Activated naive CD4-positive, alpha-beta T cell treated with anti-CD3 and anti-CD28 coated beads, Interleukin-2, amount 50 U/mL, for 24 hours (primary cell): ENCODE results near the gene IPO11.
"Not testable (repeated sequence)": the region's sequence is repeated elsewhere in the genome, so short reads cannot be mapped to it uniquely, and the experiment has no call there.

ENCODE experiments used
- H3K27ac Mint-ChIP-seq: one replicate; pipeline ENCODE4 v1.8.0; 2021; ENCODE audit warnings: mild to moderate bottlenecking, mixed read lengths
- H3K27me3 Mint-ChIP-seq: one replicate; pipeline ENCODE4 v1.8.0; 2021; ENCODE audit warnings: mixed read lengths
- H3K36me3 Mint-ChIP-seq: one replicate; pipeline ENCODE4 v1.8.0; 2021; ENCODE audit warnings: mixed read lengths
- H3K4me1 Mint-ChIP-seq: one replicate; pipeline ENCODE4 v1.8.0; 2021; ENCODE audit warnings: mixed read lengths
- H3K4me3 Mint-ChIP-seq: one replicate; pipeline ENCODE4 v1.8.0; 2021; ENCODE audit warnings: mild to moderate bottlenecking, mixed read lengths
- H3K9me3 Mint-ChIP-seq: one replicate; pipeline ENCODE4 v1.8.0; 2021; ENCODE audit warnings: mixed read lengths

The IPO11 gene

DNA sequence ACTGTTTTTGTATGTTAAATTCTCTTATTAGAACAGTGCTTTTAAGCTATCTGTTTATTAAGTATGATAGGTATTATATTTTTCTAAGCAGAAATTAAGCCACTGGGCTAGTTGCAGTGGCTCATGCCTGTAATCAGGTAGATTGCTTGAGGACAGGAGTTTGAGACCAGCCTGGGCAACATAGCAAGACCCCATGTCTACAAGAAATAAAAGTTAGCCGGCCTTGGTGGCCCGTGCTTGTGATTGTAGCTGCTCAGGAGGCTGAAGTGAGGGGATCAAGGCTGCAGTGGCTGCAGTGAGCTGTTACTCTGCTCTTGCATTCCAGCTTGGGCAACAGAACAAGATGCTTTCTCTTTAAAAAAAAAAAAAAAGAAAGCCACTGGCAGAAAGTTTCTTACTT is 121.0 kb downstream of the IPO11 start:
- no peaks in the 10 kb centered on the region for H3K4me1 Mint-ChIP-seq
- no peak overlapping the region for H3K27ac Mint-ChIP-seq
- peaks cover 13% of the 10 kb centered on the region for H3K36me3 Mint-ChIP-seq
- H3K9me3 Mint-ChIP-seq = no peaks in the 10 kb centered on the region
- no peaks in the 10 kb centered on the region for H3K27me3 Mint-ChIP-seq
- H3K4me3 Mint-ChIP-seq = no peak overlapping the region

DNA sequence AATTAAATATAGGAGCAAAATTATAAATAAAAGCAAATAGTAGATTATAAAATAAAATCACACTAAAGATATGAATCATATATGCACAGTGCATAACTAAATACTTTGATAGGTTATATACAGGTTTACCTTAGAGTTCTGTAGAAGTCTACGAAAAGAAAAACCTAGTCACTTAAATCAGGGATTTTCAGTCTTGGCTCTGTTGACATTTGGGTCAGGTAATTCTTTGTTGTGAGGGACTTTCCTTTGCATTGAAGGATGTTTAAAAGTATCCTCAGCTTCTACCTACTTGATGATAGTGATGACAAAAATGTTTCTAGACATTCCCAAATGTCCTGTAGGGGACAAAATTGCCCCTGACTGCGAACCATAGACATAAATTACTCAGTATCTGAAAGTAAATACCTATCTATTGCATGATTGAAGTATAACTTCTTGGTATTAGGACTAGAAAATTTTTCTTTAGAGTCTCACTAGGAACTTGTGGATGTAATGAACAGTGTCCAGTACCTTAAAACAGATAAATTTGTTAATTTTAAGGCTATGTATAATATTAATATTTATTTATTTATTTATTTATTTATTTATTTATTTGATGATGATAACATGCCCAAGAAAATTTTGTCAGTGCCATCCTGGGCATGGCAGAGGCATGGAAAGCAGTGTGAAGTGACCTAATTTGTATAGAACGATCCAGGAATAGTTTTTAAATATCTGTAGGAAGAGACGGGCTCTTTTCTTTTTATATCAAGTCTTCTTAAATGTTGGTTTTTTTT is 122.1 kb downstream of the IPO11 start:
- Mint-ChIP-seq H3K4me1 (no peaks in the 10 kb centered on the region), H3K27me3 (no peaks in the 10 kb centered on the region), H3K36me3 (peaks cover 17% of the 10 kb centered on the region), H3K9me3 (no peaks in the 10 kb centered on the region), H3K4me3 (no peak overlapping the region), H3K27ac (no peak overlapping the region)

DNA sequence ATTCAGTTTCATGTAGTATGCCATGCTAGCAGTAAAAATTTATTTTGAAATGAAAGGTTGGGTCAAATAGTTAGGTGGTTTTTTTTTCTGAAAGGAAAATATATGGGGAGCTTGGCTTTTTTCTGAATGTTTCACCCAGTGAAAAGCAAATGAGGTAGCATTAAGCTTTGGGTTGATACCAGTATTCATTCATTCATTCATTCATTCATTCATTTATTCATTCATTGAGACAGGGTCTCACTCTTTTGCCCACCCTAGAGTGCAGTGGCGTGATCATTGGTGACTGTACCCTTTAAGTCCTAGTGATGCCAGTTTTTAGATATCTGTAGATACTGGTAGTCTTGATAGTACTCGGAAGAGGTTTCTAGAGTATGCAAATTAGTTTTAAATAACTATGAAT is 123.7 kb downstream of the IPO11 start:
- no peaks in the 10 kb centered on the region for H3K9me3 Mint-ChIP-seq
- H3K27ac Mint-ChIP-seq = no peak overlapping the region
- H3K4me1 Mint-ChIP-seq = no peaks in the 10 kb centered on the region
- H3K4me3 Mint-ChIP-seq = no peak overlapping the region
- no peaks in the 10 kb centered on the region for H3K27me3 Mint-ChIP-seq
- H3K36me3 Mint-ChIP-seq = peaks cover 24% of the 10 kb centered on the region

GRCh38 chr5:62536783-62537182 is 124.2 kb downstream of the IPO11 start:
- Mint-ChIP-seq H3K36me3 (peaks cover 21% of the 10 kb centered on the region), H3K27me3 (no peaks in the 10 kb centered on the region), H3K27ac (no peak overlapping the region), H3K4me3 (no peak overlapping the region), H3K9me3 (no peaks in the 10 kb centered on the region), H3K4me1 (no peaks in the 10 kb centered on the region)

- Mint-ChIP-seq H3K27ac (no peak overlapping the region), H3K4me1 (no peaks in the 10 kb centered on the region), H3K36me3 (peaks cover 20% of the 10 kb centered on the region), H3K9me3 (no peaks in the 10 kb centered on the region), H3K27me3 (no peaks in the 10 kb centered on the region), H3K4me3 (no peak overlapping the region)
Measured at GRCh38 chr5:62538017-62538942, 125.7 kb downstream of the IPO11 start.

- H3K4me1 Mint-ChIP-seq = no peaks in the 10 kb centered on the region
- H3K9me3 Mint-ChIP-seq = no peaks in the 10 kb centered on the region
- H3K36me3 Mint-ChIP-seq = peaks cover 33% of the 10 kb centered on the region
- no peak overlapping the region for H3K27ac Mint-ChIP-seq
- H3K4me3 Mint-ChIP-seq = no peak overlapping the region
- no peaks in the 10 kb centered on the region for H3K27me3 Mint-ChIP-seq
Measured at GRCh38 chr5:62542720-62543119, 130.2 kb downstream of the IPO11 start.

DNA sequence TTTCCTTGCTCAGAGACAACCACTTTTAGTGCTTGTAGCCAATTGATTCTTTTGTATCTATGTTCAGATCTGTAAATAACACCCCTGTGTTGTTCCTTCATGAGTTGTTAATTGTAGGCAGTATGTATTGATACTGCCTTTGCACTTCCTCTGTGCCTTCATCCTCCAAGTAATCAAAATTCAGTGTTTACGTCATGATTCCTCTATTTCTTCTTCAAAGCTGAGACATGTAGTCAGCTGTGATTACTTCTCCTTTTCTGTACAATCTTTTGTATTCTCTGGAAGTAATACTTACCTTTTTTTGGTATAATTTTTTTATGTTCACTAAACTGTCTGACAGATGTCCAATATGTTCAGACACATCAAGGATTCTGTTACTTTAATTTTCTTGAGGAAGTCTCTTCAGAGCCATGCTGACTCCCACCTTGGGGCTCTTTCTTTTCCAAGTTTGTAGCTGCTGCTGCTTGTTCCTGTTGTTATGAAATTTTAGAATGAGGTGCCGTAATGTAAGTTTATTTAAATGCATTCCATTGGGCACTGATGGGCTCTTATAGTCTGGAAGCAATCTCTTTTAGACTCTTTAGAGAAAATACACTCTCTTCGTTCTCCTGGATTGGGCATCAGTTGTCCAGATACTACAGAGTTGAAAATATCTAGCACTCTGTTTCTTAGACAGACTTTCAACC is 135.5 kb downstream of the IPO11 start:
- no peak overlapping the region for H3K27ac Mint-ChIP-seq

DNA sequence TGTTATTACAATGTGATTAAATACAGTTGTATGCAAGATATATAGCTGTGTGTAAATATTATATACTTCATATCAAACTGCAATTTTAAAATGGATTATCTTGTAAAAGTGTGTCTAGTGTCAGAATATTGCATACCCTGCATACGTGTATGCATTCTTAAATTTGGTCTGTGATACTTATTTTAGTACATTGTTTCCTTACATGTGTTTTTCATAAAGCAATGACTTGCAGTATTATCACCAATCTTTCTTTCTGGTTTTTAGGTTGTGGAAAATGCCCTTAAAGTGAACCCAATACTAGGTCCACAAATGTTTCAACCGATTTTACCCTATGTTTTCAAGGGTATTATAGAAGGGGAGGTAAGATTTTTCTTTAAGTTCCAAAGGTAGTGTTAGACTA is 137.5 kb downstream of the IPO11 start:
- H3K27ac Mint-ChIP-seq = no peak overlapping the region
- no peaks in the 10 kb centered on the region for H3K4me1 Mint-ChIP-seq
- H3K36me3 Mint-ChIP-seq = peaks cover 17% of the 10 kb centered on the region
- H3K4me3 Mint-ChIP-seq = no peak overlapping the region
- no peaks in the 10 kb centered on the region for H3K9me3 Mint-ChIP-seq
- no peaks in the 10 kb centered on the region for H3K27me3 Mint-ChIP-seq

More for the DNA sequence above, 135.5 kb downstream of the IPO11 start:
- Mint-ChIP-seq H3K27me3 (no peaks in the 10 kb centered on the region), H3K36me3 (peaks cover 26% of the 10 kb centered on the region), H3K4me3 (no peak overlapping the region), H3K4me1 (no peaks in the 10 kb centered on the region), H3K9me3 (no peaks in the 10 kb centered on the region)

GRCh38 chr5:62555930-62556329 is 143.4 kb downstream of the IPO11 start:
- peaks cover 25% of the 10 kb centered on the region for H3K36me3 Mint-ChIP-seq

GRCh38 chr5:62558941-62559340 is 146.4 kb downstream of the IPO11 start:
- H3K9me3 Mint-ChIP-seq = no peaks in the 10 kb centered on the region
- H3K27ac Mint-ChIP-seq = no peak overlapping the region
- H3K4me1 Mint-ChIP-seq = no peaks in the 10 kb centered on the region
- peaks cover 22% of the 10 kb centered on the region for H3K36me3 Mint-ChIP-seq
- no peaks in the 10 kb centered on the region for H3K27me3 Mint-ChIP-seq
- H3K4me3 Mint-ChIP-seq = no peak overlapping the region

More at GRCh38 chr5:62555930-62556329, 143.4 kb downstream of the IPO11 start:
- Mint-ChIP-seq H3K4me3 (no peak overlapping the region), H3K4me1 (no peaks in the 10 kb centered on the region), H3K27me3 (no peaks in the 10 kb centered on the region), H3K9me3 (no peaks in the 10 kb centered on the region), H3K27ac (no peak overlapping the region)

DNA sequence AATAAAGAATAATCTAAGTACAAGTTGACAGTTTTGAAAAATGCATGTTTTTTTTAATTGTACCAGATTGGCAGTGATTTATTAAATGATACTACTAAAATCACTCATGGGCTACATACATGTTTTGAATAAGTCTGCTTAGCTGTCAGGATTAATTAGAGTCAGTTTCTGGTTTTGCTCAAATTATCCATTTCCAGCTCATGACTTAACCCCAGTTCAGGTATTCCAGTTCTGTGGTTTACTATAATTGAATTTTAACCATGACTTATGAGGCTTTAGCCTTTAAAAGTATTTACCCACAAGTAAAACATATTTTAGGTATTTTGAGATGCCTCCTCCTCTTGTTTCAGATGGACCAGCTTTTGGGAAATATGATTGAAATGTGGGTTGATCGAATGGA is 148.2 kb downstream of the IPO11 start:
- H3K36me3 Mint-ChIP-seq = peaks cover 31% of the 10 kb centered on the region
- no peaks in the 10 kb centered on the region for H3K27me3 Mint-ChIP-seq
- H3K4me3 Mint-ChIP-seq = no peak overlapping the region
- no peak overlapping the region for H3K27ac Mint-ChIP-seq
- peaks cover 6% of the 10 kb centered on the region for H3K9me3 Mint-ChIP-seq
- no peaks in the 10 kb centered on the region for H3K4me1 Mint-ChIP-seq

DNA sequence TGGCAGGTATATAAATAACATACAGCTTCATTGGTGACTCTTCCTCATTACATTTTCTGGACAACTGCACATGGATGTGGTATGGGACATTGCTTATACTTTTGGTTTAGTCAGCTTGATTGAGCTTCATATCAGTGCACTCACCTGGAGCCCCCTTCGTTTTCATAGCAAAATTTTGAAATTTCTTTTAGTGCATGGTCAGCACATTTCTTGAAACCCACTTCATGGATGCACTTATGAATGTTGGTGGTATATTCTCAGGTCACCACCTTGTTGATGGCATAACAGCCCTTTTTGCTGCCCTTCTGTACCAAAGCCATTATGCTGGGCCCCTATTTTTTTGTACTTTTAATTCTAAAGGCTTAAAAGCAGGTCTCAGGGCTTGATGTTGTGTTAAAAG is 149.3 kb downstream of the IPO11 start:
- Mint-ChIP-seq H3K36me3 (peaks cover 35% of the 10 kb centered on the region), H3K27ac (no peak overlapping the region), H3K9me3 (peaks cover 9% of the 10 kb centered on the region), H3K4me1 (no peaks in the 10 kb centered on the region), H3K4me3 (no peak overlapping the region), H3K27me3 (no peaks in the 10 kb centered on the region)

- H3K4me3 Mint-ChIP-seq = no peak overlapping the region
- H3K9me3 Mint-ChIP-seq = peaks cover 13% of the 10 kb centered on the region
Measured at GRCh38 chr5:62562867-62563266, 150.3 kb downstream of the IPO11 start.

GRCh38 chr5:62564101-62564500 is 151.5 kb downstream of the IPO11 start:
- no peak overlapping the region for H3K27ac Mint-ChIP-seq
- peaks cover 14% of the 10 kb centered on the region for H3K9me3 Mint-ChIP-seq
- H3K4me1 Mint-ChIP-seq = peaks cover 4% of the 10 kb centered on the region
- H3K4me3 Mint-ChIP-seq = no peak overlapping the region
- peaks cover 45% of the 10 kb centered on the region for H3K36me3 Mint-ChIP-seq
- no peaks in the 10 kb centered on the region for H3K27me3 Mint-ChIP-seq

More at GRCh38 chr5:62562867-62563266, 150.3 kb downstream of the IPO11 start:
- no peaks in the 10 kb centered on the region for H3K27me3 Mint-ChIP-seq
- H3K4me1 Mint-ChIP-seq = no peaks in the 10 kb centered on the region
- H3K27ac Mint-ChIP-seq = no peak overlapping the region
- H3K36me3 Mint-ChIP-seq = peaks cover 40% of the 10 kb centered on the region

DNA sequence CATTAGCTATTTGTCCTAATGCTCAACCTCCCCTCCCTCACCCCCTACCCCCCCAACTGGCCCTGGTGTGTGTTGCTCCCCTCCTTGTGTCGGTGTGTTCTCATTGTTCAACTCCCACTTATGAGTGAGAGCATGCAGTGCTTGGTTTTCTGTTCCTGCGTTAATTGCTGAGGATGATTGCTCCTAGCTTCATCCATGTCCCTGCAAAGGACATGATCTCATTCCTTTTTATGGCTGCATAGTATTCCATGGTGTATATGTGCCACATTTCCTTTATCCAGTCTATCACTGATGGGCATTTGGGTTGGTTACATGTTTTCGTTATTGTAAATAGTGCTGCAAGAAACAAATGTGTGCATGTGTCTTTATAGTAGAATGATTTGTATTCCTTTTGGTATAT is 153.2 kb downstream of the IPO11 start:
- peaks cover 14% of the 10 kb centered on the region for H3K4me1 Mint-ChIP-seq
- not testable (repeated sequence) for H3K27me3 Mint-ChIP-seq, H3K4me3 Mint-ChIP-seq, H3K27ac Mint-ChIP-seq
- H3K36me3 Mint-ChIP-seq = peaks cover 48% of the 10 kb centered on the region
- H3K9me3 Mint-ChIP-seq = peaks cover 14% of the 10 kb centered on the region
